NCI-H774 (cell line): ENCODE measurements around the gene USP24.
"Not testable (repeated sequence)": the region's sequence is repeated elsewhere in the genome, so short reads cannot be mapped to it uniquely, and the experiment has no call there.

Experiments
- DNase-seq: peaks from one replicate; lab custom pipeline; 2025; lab: John Stamatoyannopoulos, UW

USP24 gene

DNA sequence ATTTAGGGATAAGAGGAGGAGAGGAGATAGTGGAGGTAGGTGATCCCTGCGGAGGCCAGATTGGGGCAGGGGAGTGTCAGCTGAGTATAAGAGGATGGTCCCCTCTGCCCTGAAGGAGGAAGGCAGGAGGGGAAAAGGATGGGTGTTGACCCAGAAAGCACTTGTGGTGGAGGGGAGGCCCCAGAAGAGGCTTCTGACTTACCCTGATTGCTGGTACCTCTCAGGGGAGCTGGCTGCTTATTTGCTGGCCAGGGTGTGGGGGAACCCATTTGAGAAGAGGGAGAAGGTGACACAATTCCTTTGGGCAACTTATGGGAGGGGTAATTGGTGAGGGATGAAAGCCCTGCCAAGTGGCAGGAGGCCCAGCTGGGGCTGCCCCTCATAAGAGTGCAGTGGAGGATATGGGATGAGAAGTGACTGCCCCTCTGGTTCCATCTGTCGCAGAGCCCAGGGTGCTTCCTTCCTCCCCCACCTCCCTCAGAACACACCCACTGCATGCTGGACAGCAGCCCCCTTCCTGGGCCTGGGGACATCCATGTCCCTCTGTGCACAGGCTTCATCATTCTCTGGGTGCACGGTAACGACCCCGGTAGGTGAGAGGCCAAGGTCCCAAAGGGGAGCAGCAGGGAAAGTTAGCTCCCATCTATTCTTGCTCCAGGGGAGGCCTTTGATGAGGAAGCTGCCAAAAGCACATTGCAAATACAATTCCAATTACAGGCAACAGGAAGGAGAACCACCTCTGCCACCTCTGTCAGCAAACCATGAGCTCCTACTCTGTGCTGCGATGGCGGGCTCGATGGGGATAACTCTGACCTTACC lies 177.2 kb downstream of the USP24 start:
- no peak for DNase-seq

DNA sequence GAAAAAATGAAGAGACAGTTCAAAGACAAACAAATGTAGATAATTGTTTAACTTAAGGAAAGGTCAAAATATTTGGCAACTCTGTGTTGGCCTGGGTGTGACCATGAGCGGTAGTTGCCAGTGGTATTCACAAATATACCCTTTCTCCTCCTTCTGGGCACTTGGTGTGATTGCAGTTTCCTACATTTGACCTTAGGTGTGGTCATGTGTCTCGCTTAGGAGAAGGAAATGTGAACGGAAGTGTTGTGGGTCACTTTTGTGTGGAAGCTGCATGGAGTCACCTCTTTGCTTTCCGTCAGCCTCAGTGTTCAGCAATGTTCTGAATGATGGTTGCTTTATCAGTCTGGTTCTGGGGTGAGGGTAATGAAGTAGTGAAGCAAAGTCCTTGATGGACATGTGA lies 179.3 kb downstream of the USP24 start:
- DNase-seq, result no peak

DNA sequence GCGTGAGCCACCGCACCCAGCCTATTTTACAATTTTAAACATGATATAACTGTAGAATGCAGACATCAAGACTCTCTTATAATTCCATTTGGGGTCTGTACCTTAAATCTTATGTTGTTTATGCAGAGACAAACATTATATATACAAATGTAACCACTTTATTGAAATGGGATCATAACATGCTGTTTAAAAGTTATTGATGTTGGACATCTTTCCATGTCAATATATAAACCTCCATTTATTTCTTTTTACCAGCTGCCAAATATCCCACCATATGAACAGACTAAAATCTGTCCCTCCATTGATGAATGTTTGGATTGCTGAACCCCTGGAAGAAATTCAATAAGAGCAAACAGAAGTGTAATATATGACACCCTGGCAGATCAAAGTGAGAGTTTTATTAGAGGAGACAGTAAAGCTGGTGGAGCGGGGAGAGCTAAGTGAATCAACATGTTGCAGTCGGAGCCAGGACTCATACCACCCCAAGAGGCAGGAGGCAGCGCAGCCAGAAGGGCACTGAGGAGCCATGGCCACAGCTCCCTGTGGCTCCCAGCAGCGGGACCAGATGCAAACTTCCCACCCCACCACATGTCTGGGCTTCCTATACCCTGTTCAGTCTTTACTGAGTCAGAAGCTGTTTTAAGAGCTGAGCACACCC lies 180.6 kb downstream of the USP24 start:
- DNase-seq, result no peak

DNA sequence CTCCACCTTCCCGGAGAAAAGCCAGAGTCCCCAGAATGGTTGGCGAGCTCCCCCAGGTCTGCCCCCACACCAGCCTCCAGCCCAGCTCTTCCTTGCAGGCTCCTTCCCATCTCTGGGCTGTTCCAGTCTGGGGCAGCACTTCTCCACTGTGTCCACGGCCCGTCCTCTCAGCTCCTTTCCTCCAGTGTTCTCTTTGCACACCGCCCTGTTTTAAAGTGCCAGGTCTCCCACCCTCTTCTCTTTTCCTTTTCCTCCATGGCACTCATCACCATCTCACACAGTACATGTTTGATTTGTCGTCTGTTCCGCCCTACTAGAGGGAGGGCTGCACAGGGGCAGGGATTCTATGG lies 181.9 kb downstream of the USP24 start:
- no peak for DNase-seq

DNA sequence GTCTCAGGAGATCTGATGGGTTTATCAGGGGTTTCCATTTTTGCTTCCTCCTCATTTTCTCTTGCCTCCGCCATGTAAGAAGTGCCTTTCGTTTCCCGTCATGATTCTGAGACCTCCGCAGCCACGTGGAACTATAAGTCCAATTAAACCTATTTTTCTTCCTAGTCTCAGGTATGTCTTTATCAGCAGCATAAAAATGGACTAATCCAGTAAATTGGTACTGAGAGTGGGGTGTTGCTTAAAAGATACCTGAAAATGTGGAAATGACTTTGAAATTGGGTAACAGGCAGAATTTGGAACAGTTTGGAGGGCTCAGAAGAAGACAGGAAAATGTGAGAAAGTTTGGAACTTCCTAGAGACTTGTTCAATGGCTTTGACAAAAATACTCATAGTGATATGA lies 184.1 kb downstream of the USP24 start:
- DNase-seq, result not testable (repeated sequence)

DNA sequence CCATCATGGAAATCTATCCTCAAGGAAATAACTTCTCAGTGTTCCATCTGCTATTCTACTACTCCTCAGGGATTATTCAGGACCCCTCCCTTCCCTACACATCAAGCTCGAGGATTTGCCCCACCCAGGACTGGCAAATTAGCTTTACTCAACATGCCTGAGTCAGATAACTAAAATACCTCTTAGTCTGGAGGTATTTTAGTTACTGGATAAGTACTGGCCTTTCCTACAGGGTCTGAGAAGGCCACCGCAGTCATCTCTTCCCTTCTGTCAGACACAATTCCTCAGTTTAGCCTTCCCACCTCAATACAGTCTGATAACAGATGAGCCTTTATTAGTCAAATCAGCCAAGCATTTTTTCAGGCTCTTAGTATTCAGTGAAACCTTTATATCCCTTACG lies 188.5 kb downstream of the USP24 start:
- not testable (repeated sequence) for DNase-seq

DNA sequence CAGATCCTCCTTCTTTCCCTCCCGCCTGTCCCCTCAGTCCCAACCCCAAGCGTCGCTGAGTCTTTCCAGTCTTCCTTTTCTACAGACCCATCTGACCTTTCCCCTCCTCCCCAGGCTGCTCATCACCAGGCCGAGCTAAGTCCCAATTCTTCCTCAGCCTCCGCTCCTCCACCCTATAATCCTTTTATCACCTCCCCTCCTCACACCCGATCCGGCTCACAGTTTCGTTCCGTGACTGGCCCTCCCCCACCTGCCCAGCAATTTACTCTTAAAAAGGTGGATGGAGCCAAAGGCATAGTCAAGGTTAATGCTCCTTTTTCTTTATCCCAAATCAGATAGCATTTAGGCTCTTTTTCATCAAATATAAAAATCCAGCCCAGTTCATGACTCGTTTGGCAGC lies 191.0 kb downstream of the USP24 start:
- DNase-seq, result not testable (repeated sequence)

DNA sequence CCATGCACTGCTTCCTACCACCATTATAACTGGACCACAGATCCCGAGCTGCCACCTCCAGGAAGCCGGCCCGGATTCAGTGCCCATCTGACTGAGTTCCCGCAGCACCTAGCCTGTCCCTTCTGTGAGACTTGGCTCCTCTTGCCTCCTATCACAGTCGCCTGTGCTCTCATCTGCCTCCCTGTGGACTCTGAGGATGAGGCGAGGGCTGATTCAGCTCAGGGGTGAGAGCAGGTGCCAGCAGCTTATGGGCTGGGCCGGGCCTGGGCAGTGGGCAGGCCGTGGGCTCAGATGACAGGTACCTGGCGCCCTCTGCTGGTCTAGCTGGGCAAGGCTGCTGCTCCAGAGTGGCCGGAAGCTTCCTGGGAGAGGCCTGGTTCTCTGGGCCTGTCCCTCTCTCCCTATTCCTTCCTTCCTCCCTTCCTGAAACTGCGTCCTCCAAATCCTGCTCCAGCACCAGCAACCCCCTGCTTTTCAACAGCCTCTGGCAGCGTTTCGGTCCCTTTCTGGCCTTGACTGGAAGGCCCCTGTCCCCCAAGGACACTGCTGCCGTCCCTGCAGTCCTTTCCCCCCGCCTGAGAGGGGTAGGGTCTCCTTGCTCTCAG lies 193.1 kb downstream of the USP24 start:
- peak; percentile 93 for DNase-seq

DNA sequence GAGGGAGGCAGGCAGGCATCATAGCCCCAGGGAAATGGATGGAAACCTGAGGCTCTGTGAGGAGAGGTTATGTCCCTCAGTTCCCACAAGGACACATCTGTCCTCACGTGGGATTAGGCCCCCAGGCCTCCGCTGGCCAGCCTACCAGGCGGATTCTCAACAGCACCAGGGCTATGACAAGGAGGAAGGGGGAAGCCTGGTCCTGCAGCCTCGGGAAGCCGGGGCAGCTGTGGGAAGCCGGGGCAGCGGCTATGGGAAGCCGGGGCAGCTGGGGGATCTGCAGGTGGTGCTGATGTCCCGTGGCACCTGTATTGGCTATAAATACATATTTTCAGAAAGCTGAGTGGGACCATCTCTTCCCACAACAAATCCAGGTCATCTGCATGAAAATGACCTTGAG lies 196.8 kb downstream of the USP24 start:
- DNase-seq, result no peak
